A549 treated with CpdA at 1 μM for 4 hours (cell line): ENCODE data around the gene ING1. TPM values are rescaled to one million over a fixed set of nuclear protein-coding genes. Genes with fewer than 3 reads are reported as not detected.

Experiments
- total RNA-seq: library from RNA; stranded (reverse); fragments of 200-300 nt; extraction: Qiagen RNA extraction; gene quantifications from 5 replicates; pipeline ENCODE4 v1.2.3, GENCODE V29; 2022; ENCODE audit warnings: low read depth

Gene ING1
- 9.0 to 13.9 TPM (median 12.6 TPM) in 5 replicates for total RNA-seq

GRCh38 chr13:110713642-110713952 lies at the start of gene ING1:
ING1 (plus strand) TSS chr13:110713700; CDS start chr13:110714150, 450 bp downstream.

GRCh38 chr13:110705826-110706569 lies 7.5 kb upstream of the ING1 start, which contains the start of gene CARS2:
CARS2 (minus strand) TSS chr13:110706116; CDS start chr13:110706093, 23 bp downstream.

Other genes starting within 250 kb of the ING1 start
- 0.98 to 1.5 TPM (median 1.0 TPM) in 5 replicates for gene RAB20, start 152.0 kb upstream of the ING1 start, total RNA-seq
- gene NAXD, start 98.2 kb upstream of the ING1 start, total RNA-seq, result 13.2 to 18.9 TPM (median 16.9 TPM) in 5 replicates
- gene CARS2, start 7.6 kb upstream of the ING1 start, total RNA-seq, result 43.8 to 63.3 TPM (median 56.6 TPM) in 5 replicates
- 48.1 to 65.9 TPM (median 55.4 TPM) in 5 replicates for gene ANKRD10, start 201.4 kb downstream of the ING1 start, total RNA-seq